HepG2 (cell line): ENCODE results near the gene PIK3IP1. TPM values are rescaled to one million over a fixed set of nuclear protein-coding genes. Genes with fewer than 3 reads are reported as not detected.

Experiments used
- BCL3 ChIP-seq: sonication (generic); formaldehyde crosslinking; IDR thresholded peaks from 2 replicates; pipeline ENCODE4 v1.5.1; 2020; ENCODE audit warnings: mild to moderate bottlenecking, missing genetic modification reagents, moderate library complexity
- DMTF1 ChIP-seq: sonication (generic); formaldehyde crosslinking; IDR thresholded peaks from 2 replicates; pipeline ENCODE4 v1.4.0; 2020; ENCODE audit warnings: mild to moderate bottlenecking, missing genetic modification reagents
- ETS1 ChIP-seq: sonication (generic); formaldehyde crosslinking; IDR thresholded peaks from 2 replicates; pipeline ENCODE4 v1.4.0; 2020; ENCODE audit warnings: missing genetic modification reagents
- HOMEZ ChIP-seq: IDR thresholded peaks from 2 replicates; pipeline ENCODE4 v1.6.1; 2016; ENCODE audit warnings: low read depth
- KLF9 ChIP-seq: IDR thresholded peaks from 2 replicates; pipeline ENCODE4 v1.6.1; 2016; ENCODE audit warnings: low read depth
- MEIS2 ChIP-seq: sonication (generic); formaldehyde crosslinking; IDR thresholded peaks from 2 replicates; pipeline ENCODE4 v1.9.0; 2021; ENCODE audit warnings: mild to moderate bottlenecking, missing genetic modification reagents
- MNT ChIP-seq: fragments of 450-650 bp; IDR thresholded peaks from 2 replicates; pipeline ENCODE4 v1.6.1; 2016
- NCOA1 ChIP-seq: sonication (generic); formaldehyde crosslinking; IDR thresholded peaks from 2 replicates; pipeline ENCODE4 v1.9.0; 2021; ENCODE audit warnings: missing genetic modification reagents
- RBFOX2 ChIP-seq: fragments of 200-400 bp; formaldehyde crosslinking; IDR thresholded peaks from 2 replicates; pipeline ENCODE4 v1.6.1; 2017; ENCODE audit warnings: low read depth, mild to moderate bottlenecking, low read length
- RBM39 ChIP-seq: fragments of 200-400 bp; formaldehyde crosslinking; IDR thresholded peaks from one replicate; pipeline ENCODE4 v1.6.1; 2018; ENCODE audit warnings: antibody characterized with exemption, mild to moderate bottlenecking, low read depth, low read length; ENCODE audit not compliant: poor library complexity, severe bottlenecking
- SMAD3 ChIP-seq: sonication (generic); formaldehyde crosslinking; IDR thresholded peaks from 2 replicates; pipeline ENCODE4 v1.4.0; 2020; ENCODE audit warnings: missing genetic modification reagents
- THAP11 ChIP-seq: IDR thresholded peaks from 2 replicates; pipeline ENCODE4 v1.6.1; 2016; ENCODE audit warnings: missing biosample characterization, missing genetic modification reagents
- ZFP1 ChIP-seq: IDR thresholded peaks from 2 replicates; pipeline ENCODE4 v1.6.1; 2016
- ZFP37 ChIP-seq: sonication (generic); formaldehyde crosslinking; IDR thresholded peaks from 2 replicates; pipeline ENCODE4 v1.4.0; 2020; ENCODE audit warnings: missing genetic modification reagents, borderline replicate concordance
- ZGPAT ChIP-seq: IDR thresholded peaks from 2 replicates; pipeline ENCODE4 v1.6.1; 2016; ENCODE audit warnings: mild to moderate bottlenecking
- ZMYM3 ChIP-seq: sonication (generic); formaldehyde crosslinking; IDR thresholded peaks from 2 replicates; pipeline ENCODE4 v1.5.1; 2020; ENCODE audit warnings: mild to moderate bottlenecking, missing genetic modification reagents
- ZNF24 ChIP-seq: fragments of 450-650 bp; IDR thresholded peaks from 2 replicates; pipeline ENCODE4 v1.6.1; 2017; ENCODE audit warnings: antibody characterized with exemption, mild to moderate bottlenecking
- ZNF354B ChIP-seq: sonication (generic); formaldehyde crosslinking; IDR thresholded peaks from 2 replicates; pipeline ENCODE4 v1.8.0; 2022; ENCODE audit warnings: mild to moderate bottlenecking, missing genetic modification reagents
- ZNF556 ChIP-seq: sonication (generic); formaldehyde crosslinking; IDR thresholded peaks from 2 replicates; pipeline ENCODE4 v1.4.0; 2020; ENCODE audit warnings: mild to moderate bottlenecking, missing genetic modification reagents, borderline replicate concordance
- ZNF7 ChIP-seq: IDR thresholded peaks from 2 replicates; pipeline ENCODE4 v1.6.1; 2016; ENCODE audit warnings: missing biosample characterization, missing genetic modification reagents
- polyA plus RNA-seq, 8 experiments: library from polyadenylated mRNA; depleted of rRNA in 3 of 8; stranded (reverse) in 7 of 8; unstranded in 1 of 8; fragments of >200 nt; fragmentation: Illumina TruSeq in 4 of 8; extraction: Trizol in 4 of 8; gene quantifications; 2 replicates each; pipeline versions ENCODE4 v1.2.1 to v1.2.3, GENCODE V29; 2011 to 2016; ENCODE audit warnings: low read depth in 4 of 8, missing spikeins in 1 of 8, mixed read lengths in 1 of 8; ENCODE audit not compliant: insufficient read depth in 1 of 8
- total RNA-seq, 5 experiments: library from RNA; depleted of rRNA; stranded (reverse); fragments of >200 nt; fragmentation: Illumina TruSeq; extraction: Trizol; gene quantifications; 2 replicates each; pipeline ENCODE4 v1.2.3, GENCODE V29; 2016; ENCODE audit warnings: low read depth in 1 of 5

The PIK3IP1 gene
- total and polyA plus RNA-seq, 2 of the 13 experiments (the other 11 are each of a cell fraction or from before 2014, with no cell fraction given) = 1.3 to 2.5 TPM

- peak; percentile 90 for TF ChIP-seq MNT
- TF ChIP-seq ZFP1 (CRISPR knock-in tag) = no peak
- TF ChIP-seq ZFP37 (CRISPR knock-in tag) = peak; percentile 72; the same call in 1 of the 2 replicates
- peak; percentile 58; the same call in 1 of the 2 replicates for TF ChIP-seq SMAD3 (CRISPR knock-in tag)
- TF ChIP-seq RBFOX2 = peak; percentile 79
- TF ChIP-seq ZNF24 = no peak
- peak; percentile 82; the same call in 1 of the 2 replicates for TF ChIP-seq NCOA1 (CRISPR knock-in tag)
- no peak for TF ChIP-seq ZNF7 (CRISPR knock-in tag)
- peak; percentile 96; the same call in 1 of the 2 replicates for TF ChIP-seq BCL3
- 0 out of 2 replicates have a peak, but pooled peaks have one; percentile 39 for TF ChIP-seq ZNF556 (CRISPR knock-in tag)
- TF ChIP-seq ZGPAT (CRISPR knock-in tag) = peak; percentile 93
- TF ChIP-seq THAP11 (CRISPR knock-in tag) = peak; percentile 63
- no peak for TF ChIP-seq RBM39
- no peak for TF ChIP-seq ZMYM3 (CRISPR knock-in tag)
- peak; percentile 63; the same call in 1 of the 2 replicates for TF ChIP-seq HOMEZ
- TF ChIP-seq ZNF354B = no peak
- TF ChIP-seq DMTF1 (CRISPR knock-in tag) = no peak
- peak; percentile 90 for TF ChIP-seq MEIS2 (CRISPR knock-in tag)
- TF ChIP-seq KLF9 (CRISPR knock-in tag) = no peak
- no peak for TF ChIP-seq ETS1
These were observed 1.5 kb downstream of the PIK3IP1 start (continued) for GRCh38 chr22:31290494-31291471.
